WERI-Rb-1 (cell line): ENCODE results near the gene NPW.

Source experiments
- DNase-seq: peaks from one replicate; pipeline ENCODE4 v3.0.0-alpha.2; 2020
- H3K27ac ChIP-seq: fragments of 250-450 bp; sonication (Bioruptor Pico); 2 replicates; pipeline ENCODE4 v1.5.1; 2020; ENCODE audit warnings: mild to moderate bottlenecking, moderate library complexity
- H3K27me3 ChIP-seq: fragments of 250-450 bp; sonication (Bioruptor Pico); 2 replicates; pipeline ENCODE4 v1.5.1; 2021; ENCODE audit warnings: mild to moderate bottlenecking, low read depth, moderate library complexity; ENCODE audit not compliant: insufficient read depth, severe bottlenecking
- H3K36me3 ChIP-seq: fragments of 250-450 bp; sonication (Bioruptor Pico); 2 replicates; pipeline ENCODE4 v1.5.1; 2020; ENCODE audit warnings: mild to moderate bottlenecking, moderate library complexity
- H3K4me3 ChIP-seq: 2 replicates; pipeline ENCODE4 v1.5.1; 2011; ENCODE audit warnings: low read depth, mild to moderate bottlenecking, control low read depth, low read length
- H3K9me3 ChIP-seq: fragments of 250-450 bp; sonication (Bioruptor Pico); 2 replicates; pipeline ENCODE4 v1.5.1; 2021; ENCODE audit warnings: mild to moderate bottlenecking, moderate library complexity; ENCODE audit not compliant: severe bottlenecking
- TF ChIP-seq, protein P1 (sequence below): IDR thresholded peaks from 2 replicates; pipeline ENCODE4 v1.5.1; 2011; ENCODE audit warnings: low read depth, mild to moderate bottlenecking, control low read depth, inconsistent platforms, low read length

Gene NPW

DNA sequence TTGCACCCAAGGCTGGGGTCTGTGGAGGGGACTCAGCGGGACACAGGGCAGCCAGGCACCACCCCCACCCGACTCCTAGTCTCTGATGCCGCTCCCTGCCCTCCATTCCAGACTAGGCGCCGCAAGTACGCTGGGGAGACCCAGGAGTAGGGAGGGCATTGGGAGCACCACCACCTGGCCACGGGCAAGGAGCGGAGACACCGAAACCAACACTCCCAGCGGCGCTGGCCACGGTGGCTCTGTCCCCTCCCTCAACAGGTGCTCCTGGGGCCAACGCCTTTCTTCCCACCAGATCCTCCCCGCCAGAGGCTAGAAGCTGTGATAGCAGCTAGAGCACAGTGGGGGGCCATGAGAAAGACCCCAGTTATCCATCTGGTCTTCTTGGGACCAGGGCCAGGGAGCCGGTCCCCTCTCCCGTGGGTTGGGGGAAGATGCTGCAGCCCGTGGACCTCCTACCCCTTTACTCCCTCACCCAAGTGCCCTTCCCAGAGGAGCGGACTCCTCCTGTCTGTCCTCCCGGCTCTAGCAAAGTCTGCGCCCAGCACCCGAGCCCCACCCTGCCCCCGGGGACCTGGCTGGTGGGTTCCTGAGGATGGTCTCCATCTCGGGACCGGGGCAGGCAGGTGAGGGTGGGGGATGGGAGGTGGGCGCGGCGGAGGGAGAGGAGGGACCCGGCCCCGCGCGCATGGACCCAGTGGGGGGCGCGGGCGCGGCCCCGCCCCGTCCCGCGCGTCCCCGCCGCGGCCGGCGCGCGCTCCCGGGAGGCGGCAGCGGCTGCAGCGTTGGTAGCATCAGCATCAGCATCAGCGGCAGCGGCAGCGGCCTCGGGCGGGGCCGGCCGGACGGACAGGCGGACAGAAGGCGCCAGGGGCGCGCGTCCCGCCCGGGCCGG lies 30.1 kb upstream of the NPW start, which contains the start of gene SYNGR3:
SYNGR3 (plus strand) TSS at position 762 of the 892 bp plus-strand sequence. CDS start 133 bp downstream, outside the sequence.
- Histone ChIP-seq H3K27ac (peak within 1 kb of the TSS; percentile 64), H3K36me3 (peaks cover 24% of the 10 kb centered on the region), H3K27me3 (no peaks in the 10 kb centered on the region), H3K4me3 (peak within 1 kb of the TSS; percentile 63), H3K9me3 (no peaks in the 10 kb centered on the region)
- DNase-seq = peak; percentile 42
- TF ChIP-seq, protein P1, sequence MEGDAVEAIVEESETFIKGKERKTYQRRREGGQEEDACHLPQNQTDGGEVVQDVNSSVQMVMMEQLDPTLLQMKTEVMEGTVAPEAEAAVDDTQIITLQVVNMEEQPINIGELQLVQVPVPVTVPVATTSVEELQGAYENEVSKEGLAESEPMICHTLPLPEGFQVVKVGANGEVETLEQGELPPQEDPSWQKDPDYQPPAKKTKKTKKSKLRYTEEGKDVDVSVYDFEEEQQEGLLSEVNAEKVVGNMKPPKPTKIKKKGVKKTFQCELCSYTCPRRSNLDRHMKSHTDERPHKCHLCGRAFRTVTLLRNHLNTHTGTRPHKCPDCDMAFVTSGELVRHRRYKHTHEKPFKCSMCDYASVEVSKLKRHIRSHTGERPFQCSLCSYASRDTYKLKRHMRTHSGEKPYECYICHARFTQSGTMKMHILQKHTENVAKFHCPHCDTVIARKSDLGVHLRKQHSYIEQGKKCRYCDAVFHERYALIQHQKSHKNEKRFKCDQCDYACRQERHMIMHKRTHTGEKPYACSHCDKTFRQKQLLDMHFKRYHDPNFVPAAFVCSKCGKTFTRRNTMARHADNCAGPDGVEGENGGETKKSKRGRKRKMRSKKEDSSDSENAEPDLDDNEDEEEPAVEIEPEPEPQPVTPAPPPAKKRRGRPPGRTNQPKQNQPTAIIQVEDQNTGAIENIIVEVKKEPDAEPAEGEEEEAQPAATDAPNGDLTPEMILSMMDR = no peak

DNA sequence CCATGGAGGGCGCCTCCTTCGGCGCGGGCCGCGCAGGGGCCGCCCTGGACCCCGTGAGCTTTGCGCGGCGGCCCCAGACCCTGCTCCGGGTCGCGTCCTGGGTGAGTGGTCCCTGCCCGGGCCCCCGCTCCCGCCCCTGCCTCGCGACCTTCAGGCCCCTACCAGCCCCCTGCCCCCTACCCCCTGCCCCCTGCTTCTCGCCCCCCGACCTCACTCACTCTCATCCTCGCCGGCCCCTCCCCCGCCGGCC lies 29.6 kb upstream of the NPW start:
- H3K27me3 ChIP-seq = no peaks in the 10 kb centered on the region

DNA sequence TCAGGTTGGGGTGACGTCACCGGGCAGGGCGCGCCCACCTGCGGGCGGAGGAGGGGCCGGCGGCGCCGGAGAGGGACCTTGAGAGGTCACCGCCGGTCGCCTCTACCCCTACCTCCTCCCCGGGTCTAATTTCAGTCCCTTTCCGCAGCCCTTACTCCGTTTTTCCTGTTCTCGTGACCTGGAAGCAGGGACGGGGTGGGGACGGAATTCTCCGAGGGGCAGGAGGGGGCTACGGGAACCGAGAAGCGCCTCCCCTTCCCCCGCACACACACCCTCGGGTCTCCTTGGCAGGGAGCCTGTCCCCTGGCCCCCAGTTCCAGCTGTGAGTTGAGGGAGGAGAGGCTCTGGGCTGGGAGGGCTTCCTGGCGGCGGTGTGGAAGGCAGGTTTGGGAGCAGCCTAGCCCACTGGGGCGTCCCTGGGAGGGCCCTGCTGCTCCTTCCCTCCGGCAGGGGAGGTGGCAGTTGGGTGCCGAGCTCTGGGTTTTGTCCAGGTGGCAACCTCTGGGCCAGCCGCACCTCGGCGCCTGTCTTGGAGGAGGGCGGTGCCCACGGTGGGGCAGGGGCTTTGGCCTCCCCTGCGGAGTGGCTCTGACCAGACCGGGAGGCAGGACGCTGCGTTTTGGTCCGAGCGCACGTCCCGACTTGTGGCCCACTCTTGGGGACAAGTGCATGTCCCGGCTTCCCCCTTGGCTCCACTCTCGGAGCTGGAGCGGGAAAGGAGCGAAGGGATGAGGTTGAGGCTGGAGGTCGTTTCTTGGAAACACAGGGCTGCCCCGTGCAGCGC lies 29.0 kb upstream of the NPW start:
- no peaks in the 10 kb centered on the region for H3K27me3 ChIP-seq
- no peaks in the 10 kb centered on the region for H3K9me3 ChIP-seq
- peak overlapping the region; percentile 61 for H3K4me3 ChIP-seq
- DNase-seq = peak; percentile 67
- H3K27ac ChIP-seq = peak overlapping the region; percentile 64
- H3K36me3 ChIP-seq = peaks cover 21% of the 10 kb centered on the region
- TF ChIP-seq, protein P1 = no peak

More for the DNA sequence above, 29.6 kb upstream of the NPW start:
- no peak for DNase-seq
- no peak overlapping the region for H3K27ac ChIP-seq
- H3K4me3 ChIP-seq = peak overlapping the region; percentile 61
- no peaks in the 10 kb centered on the region for H3K9me3 ChIP-seq
- peaks cover 23% of the 10 kb centered on the region for H3K36me3 ChIP-seq
- TF ChIP-seq, protein P1 = no peak

DNA sequence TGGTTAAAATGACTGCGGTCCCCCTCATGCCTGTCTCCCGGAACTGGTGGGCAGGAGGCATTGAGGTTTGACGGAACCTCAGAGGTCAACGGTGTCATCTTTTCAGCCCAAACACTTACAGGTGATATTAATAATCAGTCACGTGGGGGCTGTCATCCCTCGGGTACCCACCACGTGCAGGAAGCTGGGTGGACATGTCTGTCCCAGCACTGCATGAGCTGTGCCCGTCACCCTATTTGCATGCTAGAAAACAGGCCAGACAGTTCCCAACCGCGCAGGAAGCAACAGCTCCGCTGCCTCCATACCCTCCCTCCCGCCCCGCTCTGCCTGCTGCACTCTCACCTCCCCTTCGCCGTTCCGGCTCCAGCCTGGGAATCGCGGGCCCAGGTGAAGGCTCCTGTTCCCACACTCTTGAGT lies 28.4 kb upstream of the NPW start:
- Histone ChIP-seq H3K27me3 (no peaks in the 10 kb centered on the region), H3K9me3 (no peaks in the 10 kb centered on the region), H3K36me3 (peaks cover 15% of the 10 kb centered on the region), H3K27ac (no peak overlapping the region), H3K4me3 (no peak overlapping the region)
- DNase-seq = no peak
- TF ChIP-seq, protein P1 = no peak

DNA sequence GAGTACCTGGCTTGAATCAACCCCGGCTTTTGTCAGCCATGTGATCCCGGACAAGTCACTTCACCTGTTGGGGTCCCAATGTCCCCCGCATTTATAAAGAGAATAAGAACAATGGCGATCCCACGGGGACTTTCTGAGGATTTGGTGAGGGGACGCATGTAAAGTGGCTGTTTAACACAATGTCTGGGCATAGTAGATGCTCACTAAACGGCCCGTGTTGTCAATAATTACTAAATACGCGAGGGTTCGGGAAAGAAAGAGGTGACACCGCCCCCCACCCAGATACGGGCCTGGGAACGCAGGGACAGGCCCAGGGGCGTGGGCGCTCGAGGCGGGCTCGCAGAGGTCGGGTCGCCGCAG lies 28.0 kb upstream of the NPW start:
- Histone ChIP-seq H3K9me3 (no peaks in the 10 kb centered on the region), H3K4me3 (no peak overlapping the region), H3K36me3 (peaks cover 15% of the 10 kb centered on the region), H3K27ac (no peak overlapping the region), H3K27me3 (no peaks in the 10 kb centered on the region)
- TF ChIP-seq, protein P1 = no peak
- no peak for DNase-seq
